Right atrium auricular region (tissue), 2 donors: Measurements from ENCODE around the gene CAMK1D. TPM values are rescaled to one million over a fixed set of nuclear protein-coding genes. Genes with fewer than 3 reads are reported as not detected.

ENCODE experiments used
- DNase-seq: peaks from one replicate; pipeline ENCODE4 v3.0.0-alpha.2; 2019; ENCODE audit warnings: low spot score
- H3K27ac ChIP-seq, 2 donors: fragments of 200-600 bp; sonication (generic); 1 replicate in 1 of 2; 2 replicates in 1 of 2; pipeline ENCODE4 v1.5.1; 2016 to 2019
- H3K27me3 ChIP-seq, 2 donors: fragments of 200-600 bp; sonication (generic); one replicate each; pipeline versions ENCODE4 v1.5.1 to v1.6.0; 2017 to 2019
- H3K36me3 ChIP-seq: fragments of 200-600 bp; sonication (generic); one replicate; pipeline ENCODE4 v1.5.1; 2016
- H3K4me1 ChIP-seq, 2 donors: fragments of 200-600 bp; sonication (generic); one replicate each; pipeline versions ENCODE4 v1.5.1 to v1.6.0; 2017 to 2019
- H3K4me3 ChIP-seq, 2 donors: fragments of 200-600 bp; sonication (generic); 1 replicate in 1 of 2; 2 replicates in 1 of 2; pipeline ENCODE4 v1.5.1; 2017 to 2019; ENCODE audit warnings: mild to moderate bottlenecking in 1 of 2, moderate library complexity in 1 of 2
- H3K9me3 ChIP-seq, 2 donors: fragments of 200-600 bp; sonication (generic); one replicate each; pipeline ENCODE4 v1.5.1; 2019
- CTCF ChIP-seq, 2 donors: fragments of 200-600 bp; sonication (generic); IDR thresholded peaks; one replicate each; pipeline ENCODE4 v1.5.1; 2019; ENCODE audit warnings: antibody characterized with exemption in 2 of 2
- total RNA-seq, 2 donors: library from RNA; depleted of rRNA; stranded (reverse); fragments of >200 nt; gene quantifications; one replicate each; pipeline ENCODE4 v1.1.0, GENCODE V29; 2016

CAMK1D gene
- total RNA-seq, 2 donors from 2014 or later: 24.5 to 27.2 TPM

- H3K27me3 ChIP-seq: no peaks in the 10 kb centered on the region
- no peak for DNase-seq
- no peak overlapping the region for H3K27ac ChIP-seq
- TF ChIP-seq CTCF (IDR thresholded peaks at IDR 0.05): no peak
- H3K36me3 ChIP-seq: no peaks in the 10 kb centered on the region
- H3K4me3 ChIP-seq: no peak overlapping the region
- H3K9me3 ChIP-seq: no peaks in the 10 kb centered on the region
- peaks cover 0 to 6% of the 10 kb centered on the region in 2 donors for H3K4me1 ChIP-seq
Measured at GRCh38 chr10:12659706-12660105, 310.4 kb downstream of the CAMK1D start.

- Histone ChIP-seq H3K9me3 (no peaks in the 10 kb centered on the region), H3K27ac (no peak overlapping the region), H3K27me3 (no peaks in the 10 kb centered on the region), H3K4me3 (no peak overlapping the region), H3K4me1 (peaks cover 0 to 6% of the 10 kb centered on the region in 2 donors), H3K36me3 (no peaks in the 10 kb centered on the region)
- DNase-seq: no peak
- no peak for TF ChIP-seq CTCF (IDR thresholded peaks at IDR 0.05)
Measured at GRCh38 chr10:12660812-12661211, 311.5 kb downstream of the CAMK1D start.

GRCh38 chr10:12661671-12662070, 312.3 kb downstream of the CAMK1D start:
- no peaks in the 10 kb centered on the region for H3K9me3 ChIP-seq
- no peak for DNase-seq
- peaks cover 0 to 6% of the 10 kb centered on the region in 2 donors for H3K4me1 ChIP-seq
- no peaks in the 10 kb centered on the region for H3K27me3 ChIP-seq
- no peak for TF ChIP-seq CTCF (IDR thresholded peaks at IDR 0.05)
- no peak overlapping the region for H3K27ac ChIP-seq
- no peak overlapping the region for H3K4me3 ChIP-seq
- no peaks in the 10 kb centered on the region for H3K36me3 ChIP-seq

- no peak for DNase-seq
- H3K4me1 ChIP-seq: peaks cover 0 to 6% of the 10 kb centered on the region in 2 donors
- no peak overlapping the region for H3K27ac ChIP-seq
- H3K36me3 ChIP-seq: no peaks in the 10 kb centered on the region
- H3K4me3 ChIP-seq: no peak overlapping the region
- no peaks in the 10 kb centered on the region for H3K9me3 ChIP-seq
- TF ChIP-seq CTCF (IDR thresholded peaks at IDR 0.05): no peak
- H3K27me3 ChIP-seq: no peaks in the 10 kb centered on the region
Measured at GRCh38 chr10:12663863-12664262, 314.5 kb downstream of the CAMK1D start.

- H3K4me3 ChIP-seq: no peak overlapping the region
- TF ChIP-seq CTCF (IDR thresholded peaks at IDR 0.05): no peak
- H3K4me1 ChIP-seq: no peaks in the 10 kb centered on the region
- DNase-seq: no peak
- no peaks in the 10 kb centered on the region for H3K9me3 ChIP-seq
- H3K36me3 ChIP-seq: no peaks in the 10 kb centered on the region
- no peak overlapping the region for H3K27ac ChIP-seq
- H3K27me3 ChIP-seq: no peaks in the 10 kb centered on the region
Measured at GRCh38 chr10:12665501-12665900, 316.2 kb downstream of the CAMK1D start.

- no peaks in the 10 kb centered on the region for H3K4me1 ChIP-seq
- no peak for TF ChIP-seq CTCF (IDR thresholded peaks at IDR 0.05)
- DNase-seq: no peak
- no peaks in the 10 kb centered on the region for H3K36me3 ChIP-seq
- H3K4me3 ChIP-seq: no peak overlapping the region
- no peaks in the 10 kb centered on the region for H3K9me3 ChIP-seq
- H3K27ac ChIP-seq: no peak overlapping the region
- H3K27me3 ChIP-seq: no peaks in the 10 kb centered on the region
Measured at GRCh38 chr10:12667052-12667451, 317.7 kb downstream of the CAMK1D start.
